AG09309 (cell line): ENCODE data around the gene STK11.

Source experiments
- DNase-seq: peaks from one replicate; pipeline ENCODE4 v3.0.0-alpha.2; 2010; ENCODE audit warnings: low read depth
- H3K4me3 ChIP-seq: 2 replicates; pipeline ENCODE4 v1.5.1; 2011; ENCODE audit warnings: mild to moderate bottlenecking, low read depth, low read length, moderate library complexity; ENCODE audit not compliant: control insufficient read depth
- TF ChIP-seq, protein P1 (sequence below): IDR thresholded peaks from 2 replicates; pipeline ENCODE4 v1.5.1; 2011; ENCODE audit warnings: mild to moderate bottlenecking, low read depth, low read length, inconsistent platforms; ENCODE audit not compliant: insufficient read depth, control insufficient read depth; ENCODE audit errors: missing control alignments

STK11 gene

DNA sequence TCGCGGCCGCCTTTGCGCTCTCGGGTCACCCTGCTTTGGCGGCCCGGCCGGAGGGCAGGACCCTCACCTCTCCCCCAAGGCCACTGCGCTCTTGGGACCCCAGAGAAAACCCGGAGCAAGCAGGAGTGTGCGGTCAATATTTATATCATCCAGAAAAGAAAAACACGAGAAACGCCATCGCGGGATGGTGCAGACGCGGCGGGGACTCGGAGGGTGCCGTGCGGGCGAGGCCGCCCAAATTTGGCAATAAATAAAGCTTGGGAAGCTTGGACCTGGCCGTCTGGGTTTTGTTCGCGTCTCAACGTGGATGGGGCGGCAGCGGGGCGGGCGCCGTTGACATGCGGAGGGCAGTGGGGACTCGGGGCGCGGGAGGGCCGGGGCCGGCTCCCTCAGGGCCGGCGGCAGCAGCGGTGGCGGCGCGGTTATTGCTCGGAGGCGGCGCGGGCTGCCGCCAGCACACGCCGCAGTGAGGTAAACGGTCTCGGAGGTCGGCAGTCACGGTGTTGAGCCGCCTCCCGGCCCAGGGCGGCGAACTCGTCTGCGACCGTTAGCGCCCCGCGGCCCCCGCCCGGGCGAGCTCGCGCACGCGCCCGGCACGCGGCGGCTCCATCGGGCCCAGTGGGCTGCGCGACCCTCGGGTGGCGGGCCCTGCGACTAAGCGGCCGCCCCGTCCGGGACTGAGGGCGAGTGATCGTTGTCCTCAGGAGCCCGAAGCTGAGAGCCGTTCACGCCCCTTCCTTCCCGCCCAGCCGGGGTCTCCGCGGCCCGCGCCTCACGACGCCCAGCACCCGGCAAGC, 22.8 kb downstream of the STK11 start:
- no peak for DNase-seq
- TF ChIP-seq, protein P1, sequence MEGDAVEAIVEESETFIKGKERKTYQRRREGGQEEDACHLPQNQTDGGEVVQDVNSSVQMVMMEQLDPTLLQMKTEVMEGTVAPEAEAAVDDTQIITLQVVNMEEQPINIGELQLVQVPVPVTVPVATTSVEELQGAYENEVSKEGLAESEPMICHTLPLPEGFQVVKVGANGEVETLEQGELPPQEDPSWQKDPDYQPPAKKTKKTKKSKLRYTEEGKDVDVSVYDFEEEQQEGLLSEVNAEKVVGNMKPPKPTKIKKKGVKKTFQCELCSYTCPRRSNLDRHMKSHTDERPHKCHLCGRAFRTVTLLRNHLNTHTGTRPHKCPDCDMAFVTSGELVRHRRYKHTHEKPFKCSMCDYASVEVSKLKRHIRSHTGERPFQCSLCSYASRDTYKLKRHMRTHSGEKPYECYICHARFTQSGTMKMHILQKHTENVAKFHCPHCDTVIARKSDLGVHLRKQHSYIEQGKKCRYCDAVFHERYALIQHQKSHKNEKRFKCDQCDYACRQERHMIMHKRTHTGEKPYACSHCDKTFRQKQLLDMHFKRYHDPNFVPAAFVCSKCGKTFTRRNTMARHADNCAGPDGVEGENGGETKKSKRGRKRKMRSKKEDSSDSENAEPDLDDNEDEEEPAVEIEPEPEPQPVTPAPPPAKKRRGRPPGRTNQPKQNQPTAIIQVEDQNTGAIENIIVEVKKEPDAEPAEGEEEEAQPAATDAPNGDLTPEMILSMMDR, result no peak
- H3K4me3 ChIP-seq, result no peak overlapping the region

DNA sequence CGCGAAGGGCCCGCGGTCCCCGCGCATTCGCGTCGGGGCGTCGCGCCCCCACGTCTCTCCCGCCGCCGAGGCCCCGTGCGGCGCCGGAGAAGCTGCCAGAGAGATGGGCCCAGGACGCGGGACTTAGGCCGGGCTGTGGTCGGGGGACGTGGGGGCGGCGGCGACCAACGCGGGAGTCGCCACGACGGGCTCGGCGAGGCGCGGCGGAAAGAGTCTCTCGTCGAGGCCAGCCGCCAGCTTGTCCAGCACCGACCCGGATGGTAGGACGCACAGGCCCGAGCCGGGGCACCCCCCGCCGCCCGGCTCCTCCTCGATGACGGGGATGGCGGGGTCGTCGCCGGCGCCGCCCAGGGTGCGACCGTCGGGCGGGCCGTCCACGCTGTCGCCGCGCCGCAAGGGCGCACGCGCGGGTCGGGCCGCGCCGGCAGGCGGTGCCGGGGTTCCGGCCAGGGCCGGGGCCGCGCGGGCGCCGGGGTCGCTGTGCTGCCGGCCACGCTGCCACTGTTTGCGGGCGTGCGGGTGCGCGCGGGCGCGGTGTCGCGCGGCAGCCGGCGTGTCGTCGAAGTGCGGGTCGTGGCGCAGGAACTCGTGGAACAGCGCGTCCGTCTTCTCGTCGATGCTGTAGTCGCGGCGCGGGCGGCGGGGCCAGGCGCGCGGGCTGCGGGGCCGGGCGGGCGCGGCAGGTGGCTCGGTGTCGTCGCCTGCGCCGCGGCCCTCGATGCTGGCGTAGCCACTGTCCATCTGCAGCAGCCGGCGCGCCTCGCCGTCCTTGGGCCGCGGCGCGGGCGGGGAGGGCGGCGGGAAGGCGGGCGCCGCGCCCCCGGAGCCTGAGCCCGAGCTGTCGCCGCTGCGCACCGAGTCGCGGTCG, 23.7 kb downstream of the STK11 start:
- no peak for DNase-seq
- TF ChIP-seq, protein P1, result no peak
- H3K4me3 ChIP-seq, result no peak overlapping the region

DNA sequence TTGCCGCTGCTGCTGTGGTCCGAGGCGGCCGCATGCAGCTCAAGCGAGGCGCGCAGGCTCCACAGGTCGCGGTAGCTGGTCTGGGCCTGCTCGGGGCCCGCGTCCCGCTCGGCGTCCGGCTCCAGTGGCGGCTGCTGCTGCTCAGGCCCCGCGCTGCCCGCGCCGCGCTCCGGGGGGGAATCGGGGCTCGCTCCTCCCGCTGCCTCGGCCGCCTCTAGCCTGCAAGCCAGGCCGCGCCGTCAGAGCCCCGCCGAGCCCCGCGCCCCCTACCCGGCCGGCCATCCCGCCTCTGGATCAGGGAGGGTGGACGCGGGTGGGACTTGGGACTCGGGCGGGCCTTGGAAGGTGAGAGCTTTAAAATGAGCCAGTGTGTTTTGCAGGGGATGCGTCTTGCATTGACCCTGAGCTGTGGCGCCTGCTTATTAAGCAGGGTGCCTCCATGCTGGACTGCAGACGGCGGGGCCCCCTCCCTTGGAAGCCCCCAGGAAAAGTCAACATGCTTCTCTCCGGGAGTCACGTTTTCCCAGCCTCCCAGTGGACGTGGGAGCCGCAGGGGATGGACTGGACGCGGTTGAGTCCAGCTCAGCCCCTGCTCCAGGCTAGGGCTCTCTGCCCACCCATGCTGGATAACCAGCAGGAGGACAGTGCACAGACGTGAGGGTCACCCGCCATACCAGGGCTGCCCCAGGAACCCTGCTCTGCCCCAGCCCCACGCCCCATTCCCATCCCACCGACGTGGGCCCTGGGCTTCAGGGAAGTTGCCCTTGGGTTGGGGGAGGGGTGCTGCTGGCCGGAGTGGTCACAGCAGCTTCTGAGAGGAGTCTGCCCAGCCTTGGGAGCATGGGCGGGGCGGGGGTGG, 24.6 kb downstream of the STK11 start:
- TF ChIP-seq, protein P1, result no peak
- no peak overlapping the region for H3K4me3 ChIP-seq
- DNase-seq, result no peak

DNA sequence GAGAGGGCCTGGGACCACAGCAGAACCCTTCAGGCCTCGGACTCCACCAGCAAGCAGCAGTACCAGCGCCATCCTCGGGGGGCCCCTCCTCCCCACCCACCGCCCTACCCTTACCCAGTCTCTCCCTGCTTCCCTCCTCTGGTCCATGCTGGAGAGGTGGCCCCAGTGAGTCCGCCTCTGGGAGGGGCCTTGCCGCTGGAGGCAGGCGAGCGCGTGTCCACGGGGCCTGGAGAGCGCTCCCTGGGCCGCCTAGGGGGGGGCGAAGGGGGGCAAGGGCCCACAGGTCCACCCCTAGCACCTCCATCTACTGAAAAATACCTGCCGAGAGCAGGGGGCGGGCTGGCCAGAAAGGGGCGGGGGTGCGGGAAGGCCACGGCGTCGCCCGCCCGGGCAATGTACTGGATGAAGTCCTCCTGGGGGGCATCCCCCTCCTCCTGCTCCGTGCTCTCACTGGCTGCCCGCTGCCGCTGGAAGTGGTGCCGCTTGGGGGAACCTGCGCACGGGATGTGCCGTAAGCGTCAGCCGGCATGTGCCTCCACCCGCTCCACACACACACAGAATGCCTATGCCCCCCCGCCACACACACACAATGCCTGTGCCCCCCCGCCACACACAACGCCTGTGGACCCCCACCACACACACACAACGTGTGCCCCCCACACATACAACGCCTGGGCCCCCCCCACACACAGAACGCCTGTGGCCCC, 25.4 kb downstream of the STK11 start:
- no peak overlapping the region for H3K4me3 ChIP-seq
- TF ChIP-seq, protein P1, result no peak
- DNase-seq, result no peak

DNA sequence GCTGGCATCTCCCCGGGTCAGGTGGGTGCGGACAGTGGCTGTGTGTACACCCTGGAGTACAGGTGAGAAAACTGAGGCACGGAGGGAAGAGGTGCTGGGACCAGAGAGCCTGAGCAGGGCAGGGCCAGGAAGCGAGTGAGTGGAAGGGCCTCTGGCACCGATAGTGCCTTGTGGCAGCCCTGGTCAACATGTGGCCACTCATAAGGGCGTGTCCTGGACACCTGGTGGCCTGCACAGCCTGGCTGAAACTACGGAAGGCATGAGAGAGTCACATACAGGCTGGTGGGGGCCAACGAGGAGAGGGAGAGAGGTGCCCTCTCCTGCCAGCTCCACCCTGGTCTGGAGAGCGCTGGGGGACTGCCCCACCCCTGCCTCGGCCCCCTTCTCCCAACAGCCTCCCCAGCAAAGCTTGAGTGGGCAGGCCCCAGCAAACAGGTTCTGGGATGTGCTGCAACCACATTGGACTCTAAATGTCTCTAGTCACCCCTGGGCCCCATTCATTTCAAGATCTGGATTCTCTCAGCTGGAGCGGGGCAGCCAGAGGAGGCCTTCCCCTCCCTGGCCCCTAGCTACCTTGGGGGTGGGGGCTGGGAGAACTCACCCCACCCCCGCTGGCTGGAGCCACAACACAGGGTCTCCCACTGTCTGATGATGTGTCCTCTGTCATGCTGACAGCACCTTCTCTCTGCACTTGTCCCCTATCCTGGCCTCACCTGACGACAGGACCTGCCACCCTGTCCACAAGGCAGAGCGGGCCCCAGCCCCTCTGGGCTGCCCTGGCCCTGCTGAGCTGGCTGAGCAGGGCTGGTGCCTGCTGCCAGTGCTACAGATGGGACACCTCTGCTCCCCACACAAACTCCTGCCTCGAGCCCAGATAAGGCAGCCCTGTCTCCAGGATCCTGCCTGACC, 26.4 kb downstream of the STK11 start:
- no peak for DNase-seq
- no peak overlapping the region for H3K4me3 ChIP-seq
- TF ChIP-seq, protein P1, result no peak
